ENCODE measurements around the gene LAMB1.
"Not testable (repeated sequence)": the region's sequence is repeated elsewhere in the genome, so short reads cannot be mapped to it uniquely, and the experiment has no call there.

The LAMB1 gene

DNA sequence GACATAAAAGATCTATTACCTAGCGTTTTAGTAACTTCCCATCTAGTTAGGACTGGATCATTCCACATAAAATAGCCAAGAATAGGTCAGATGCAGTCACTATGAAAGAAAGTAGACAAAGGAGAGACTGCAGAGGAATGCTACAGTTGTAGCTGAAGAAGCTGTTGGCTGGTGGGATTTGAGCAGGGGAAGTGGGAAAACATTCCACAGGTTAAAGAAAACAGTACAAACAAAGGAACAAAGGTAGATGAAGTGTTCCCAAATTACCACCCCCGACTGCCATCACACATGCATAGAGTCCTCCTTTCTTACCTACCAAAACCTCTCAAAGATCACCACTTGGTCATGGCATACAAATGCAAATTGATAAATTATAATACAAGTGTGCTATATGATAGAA is 70.2 kb downstream of the LAMB1 start:
- in situ Hi-C loops (cut with MboI; ENCODE audit: low pct_unique_long_range_greater_than_20kb, low sequenced_read_pairs, unreplicated experiment), result no loop called here
- TF ChIP-seq, protein P1, sequence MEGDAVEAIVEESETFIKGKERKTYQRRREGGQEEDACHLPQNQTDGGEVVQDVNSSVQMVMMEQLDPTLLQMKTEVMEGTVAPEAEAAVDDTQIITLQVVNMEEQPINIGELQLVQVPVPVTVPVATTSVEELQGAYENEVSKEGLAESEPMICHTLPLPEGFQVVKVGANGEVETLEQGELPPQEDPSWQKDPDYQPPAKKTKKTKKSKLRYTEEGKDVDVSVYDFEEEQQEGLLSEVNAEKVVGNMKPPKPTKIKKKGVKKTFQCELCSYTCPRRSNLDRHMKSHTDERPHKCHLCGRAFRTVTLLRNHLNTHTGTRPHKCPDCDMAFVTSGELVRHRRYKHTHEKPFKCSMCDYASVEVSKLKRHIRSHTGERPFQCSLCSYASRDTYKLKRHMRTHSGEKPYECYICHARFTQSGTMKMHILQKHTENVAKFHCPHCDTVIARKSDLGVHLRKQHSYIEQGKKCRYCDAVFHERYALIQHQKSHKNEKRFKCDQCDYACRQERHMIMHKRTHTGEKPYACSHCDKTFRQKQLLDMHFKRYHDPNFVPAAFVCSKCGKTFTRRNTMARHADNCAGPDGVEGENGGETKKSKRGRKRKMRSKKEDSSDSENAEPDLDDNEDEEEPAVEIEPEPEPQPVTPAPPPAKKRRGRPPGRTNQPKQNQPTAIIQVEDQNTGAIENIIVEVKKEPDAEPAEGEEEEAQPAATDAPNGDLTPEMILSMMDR (IDR thresholded peaks at IDR 0.05; ENCODE audit: extremely low read depth, insufficient read depth, missing control alignments), result no peak
- no peak for DNase-seq (ENCODE audit: low spot score)

DNA sequence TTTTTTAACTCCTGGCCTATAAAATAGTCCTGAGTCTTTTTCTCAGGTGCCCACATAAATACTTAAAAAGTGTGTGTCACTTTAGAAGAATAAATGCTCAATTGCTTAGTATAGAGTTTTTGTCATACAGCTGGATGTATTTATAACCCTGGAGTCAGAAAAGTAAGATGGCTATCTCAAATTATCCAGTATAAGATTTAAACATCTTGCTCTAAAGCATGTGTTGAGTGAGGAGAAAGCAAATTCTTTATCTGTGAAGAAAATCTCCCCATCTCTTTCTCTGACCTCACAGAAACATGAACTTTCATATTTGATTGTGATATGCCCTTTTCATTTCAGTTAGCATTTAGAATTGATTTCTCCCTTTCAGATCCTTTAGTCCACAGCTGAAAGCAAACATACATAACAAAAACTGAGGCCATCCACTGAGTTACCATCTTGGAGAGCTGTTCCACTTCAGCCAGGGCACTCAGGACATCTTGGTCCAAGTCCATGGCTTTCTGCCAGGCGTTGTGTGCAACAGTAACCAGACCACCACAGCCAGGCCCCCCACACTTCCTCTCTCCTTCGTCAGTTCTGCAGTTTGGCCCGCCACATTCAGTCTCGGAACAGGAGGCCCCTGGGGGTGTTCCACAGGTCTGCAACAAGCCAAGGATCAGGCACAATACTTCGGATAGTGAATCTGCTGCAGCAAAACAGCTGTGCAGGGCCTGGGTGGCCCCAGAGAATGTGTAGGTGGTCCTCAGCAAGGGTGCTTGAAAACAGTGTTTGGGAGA is 71.0 kb downstream of the LAMB1 start:
- DNase-seq (ENCODE audit: low spot score), result no peak
- TF ChIP-seq, protein P1 (IDR thresholded peaks at IDR 0.05; ENCODE audit: extremely low read depth, insufficient read depth, missing control alignments), result no peak
- in situ Hi-C loops (cut with MboI; ENCODE audit: low pct_unique_long_range_greater_than_20kb, low sequenced_read_pairs, unreplicated experiment), result no loop called here

DNA sequence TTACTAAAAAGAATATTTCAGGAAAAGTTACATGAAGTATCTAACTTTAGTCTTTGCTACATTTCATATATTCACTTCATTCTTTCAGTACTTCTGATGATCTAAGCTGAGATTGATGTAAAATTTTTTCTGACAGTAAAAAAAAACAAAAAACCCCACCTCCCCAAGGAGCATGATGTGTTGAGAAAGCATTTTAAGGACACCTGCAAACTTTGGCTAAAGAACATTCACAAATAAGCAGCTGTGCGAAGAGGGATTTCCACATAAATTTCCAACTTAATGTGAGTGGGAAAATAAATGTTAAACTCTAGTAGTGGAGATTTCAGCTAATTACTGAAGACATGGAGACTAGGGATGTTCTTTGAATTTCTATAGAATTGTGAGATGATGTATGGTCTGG is 76.5 kb downstream of the LAMB1 start:
- no peak for DNase-seq (ENCODE audit: low spot score)
- in situ Hi-C loops (cut with MboI; ENCODE audit: low pct_unique_long_range_greater_than_20kb, low sequenced_read_pairs, unreplicated experiment), result no loop called here
- TF ChIP-seq, protein P1 (IDR thresholded peaks at IDR 0.05; ENCODE audit: extremely low read depth, insufficient read depth, missing control alignments), result no peak

DNA sequence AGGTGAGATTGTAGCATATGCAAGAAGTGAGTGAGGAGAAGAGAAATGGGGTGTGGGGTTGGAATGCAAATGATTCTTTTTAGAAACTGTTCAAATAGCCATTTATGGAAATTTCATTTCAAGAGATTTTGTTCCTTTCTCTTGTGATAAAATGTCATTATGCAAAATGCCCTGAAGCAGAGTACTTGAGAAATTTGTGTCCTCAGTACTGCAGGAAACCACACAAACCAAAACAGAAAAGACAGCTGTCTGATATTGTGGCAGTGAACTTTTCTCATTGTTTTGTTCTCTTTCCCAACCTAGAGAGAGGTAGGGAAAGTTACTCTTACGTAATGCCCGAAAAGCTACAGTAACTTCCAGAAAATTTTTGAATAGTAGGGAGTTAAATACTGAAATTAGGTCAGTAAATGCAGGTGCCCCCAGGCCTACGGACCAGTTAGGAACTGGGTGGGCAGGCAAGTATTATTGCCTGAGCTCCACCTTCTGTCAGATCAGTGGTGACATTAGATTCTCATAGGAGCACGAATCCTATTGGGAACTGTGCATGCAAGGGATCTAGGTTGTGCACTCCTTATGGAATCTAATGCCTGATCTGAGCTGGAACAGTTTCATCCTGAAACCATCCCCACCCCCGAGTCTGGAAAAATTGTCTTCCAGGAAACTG is 78.0 kb downstream of the LAMB1 start:
- in situ Hi-C loops (cut with MboI; ENCODE audit: low pct_unique_long_range_greater_than_20kb, low sequenced_read_pairs, unreplicated experiment), result no loop called here
- DNase-seq (ENCODE audit: low spot score), result peak; percentile 26
- TF ChIP-seq, protein P1 (IDR thresholded peaks at IDR 0.05; ENCODE audit: extremely low read depth, insufficient read depth, missing control alignments), result no peak

DNA sequence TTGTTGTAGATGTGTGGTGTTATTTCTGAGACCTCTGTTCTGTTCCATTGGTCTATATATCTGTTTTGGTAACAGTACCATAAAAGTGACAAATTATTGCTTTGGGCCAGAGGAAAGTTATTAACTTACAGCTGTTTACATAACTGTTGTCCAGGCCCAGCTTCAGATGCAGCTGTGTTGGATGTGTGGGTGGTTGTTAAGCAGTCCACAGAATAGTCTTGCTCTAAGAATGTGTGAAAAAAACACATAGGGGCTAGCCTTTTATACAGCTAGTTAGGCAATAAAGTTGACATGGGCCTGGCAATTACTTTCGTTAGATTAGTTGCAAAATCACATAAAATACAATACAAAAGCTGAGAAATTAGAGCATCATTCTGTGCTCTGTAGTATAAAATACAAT is 80.1 kb downstream of the LAMB1 start:
- DNase-seq (ENCODE audit: low spot score), result no peak
- TF ChIP-seq, protein P1 (IDR thresholded peaks at IDR 0.05; ENCODE audit: extremely low read depth, insufficient read depth, missing control alignments), result no peak
- in situ Hi-C loops (cut with MboI; ENCODE audit: low pct_unique_long_range_greater_than_20kb, low sequenced_read_pairs, unreplicated experiment), result no loop called here

DNA sequence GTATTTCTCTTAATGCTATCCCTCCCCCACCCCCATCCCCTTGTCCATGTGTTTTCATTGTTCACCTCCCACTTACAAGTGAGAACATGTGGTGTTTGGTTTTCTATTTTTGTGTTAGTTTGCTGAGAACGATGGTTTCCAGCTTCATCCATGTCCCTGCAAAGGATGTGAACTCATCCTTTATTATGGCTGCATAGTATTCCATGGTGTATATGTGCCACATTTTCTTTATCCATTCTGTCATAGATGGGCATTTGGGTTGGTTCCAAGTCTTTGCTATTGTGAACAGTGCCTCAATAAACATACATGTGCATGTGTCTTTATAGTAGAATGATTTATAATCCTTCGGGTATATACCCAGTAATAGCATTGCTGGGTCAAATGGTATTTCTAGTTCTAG is 81.1 kb downstream of the LAMB1 start:
- DNase-seq (ENCODE audit: low spot score); in situ Hi-C loops (cut with MboI; ENCODE audit: low pct_unique_long_range_greater_than_20kb, low sequenced_read_pairs, unreplicated experiment): not testable (repeated sequence)

DNA sequence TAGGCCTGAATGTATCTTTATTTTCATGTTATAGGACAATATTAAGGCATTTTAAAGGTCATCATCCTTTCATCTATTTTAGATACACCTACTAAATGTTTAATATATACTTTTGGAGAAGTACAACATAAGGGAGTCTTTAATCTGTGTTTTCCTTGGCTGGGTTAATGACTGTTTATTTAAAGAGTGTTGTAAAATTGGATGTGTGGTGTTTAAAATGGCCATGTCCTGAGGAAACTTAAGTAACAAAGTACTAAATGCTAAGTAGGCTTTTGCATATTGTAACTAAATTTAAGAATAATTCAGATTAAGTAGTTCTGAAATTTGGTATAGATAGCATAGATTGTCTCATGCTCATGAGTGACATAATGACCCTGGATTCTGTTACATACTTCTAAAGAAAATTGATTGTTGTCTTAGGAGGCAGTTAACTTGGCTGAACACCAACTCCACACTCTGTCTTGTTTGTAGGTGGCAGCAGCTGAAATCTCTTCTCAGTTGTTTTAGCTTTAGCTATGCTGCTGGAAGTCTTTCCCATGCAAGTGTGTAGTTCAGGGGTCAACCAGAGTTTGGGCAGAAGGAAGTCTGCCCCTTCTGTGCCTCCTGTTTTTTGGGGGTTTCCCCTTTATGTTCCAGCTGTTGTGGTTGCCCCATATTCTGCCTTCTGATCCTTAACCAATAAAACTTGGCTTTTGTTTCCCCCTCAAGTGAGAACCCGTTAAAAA is 82.8 kb downstream of the LAMB1 start:
- in situ Hi-C loops (cut with MboI; ENCODE audit: low pct_unique_long_range_greater_than_20kb, low sequenced_read_pairs, unreplicated experiment), result no loop called here
- TF ChIP-seq, protein P1 (IDR thresholded peaks at IDR 0.05; ENCODE audit: extremely low read depth, insufficient read depth, missing control alignments), result no peak
- DNase-seq (ENCODE audit: low spot score), result no peak

Data from GM13977 (cell line).